Smooth muscle cell (in vitro differentiated cells): ENCODE data around the gene ATP8A1. TPM values are rescaled to one million over a fixed set of nuclear protein-coding genes. Genes with fewer than 3 reads are reported as not detected.

Experiments used
- DNase-seq: peaks from one replicate; lab custom pipeline; 2025; ENCODE audit not compliant: unreplicated experiment; lab: John Stamatoyannopoulos, UW
- H2AFZ ChIP-seq: fragments of 200-600 bp; sonication (generic); 2 replicates; pipeline ENCODE4 v1.6.0; 2016; ENCODE audit warnings: antibody characterized with exemption, low read depth, mild to moderate bottlenecking
- H3F3A ChIP-seq: fragments of 200-600 bp; sonication (generic); 2 replicates; pipeline ENCODE4 v1.6.0; 2017; ENCODE audit warnings: antibody characterized with exemption, low read depth
- H3K27ac ChIP-seq: fragments of 200-600 bp; sonication (generic); 2 replicates; pipeline ENCODE4 v1.5.1; 2016; ENCODE audit warnings: low read depth, mild to moderate bottlenecking
- H3K27me3 ChIP-seq: fragments of 200-600 bp; sonication (generic); 2 replicates; pipeline ENCODE4 v1.6.1; 2016; ENCODE audit warnings: low read depth, mild to moderate bottlenecking
- H3K36me3 ChIP-seq: fragments of 200-600 bp; sonication (generic); 2 replicates; pipeline ENCODE4 v1.5.1; 2016; ENCODE audit warnings: low read depth
- H3K4me1 ChIP-seq: fragments of 200-600 bp; sonication (generic); 2 replicates; pipeline ENCODE4 v1.5.1; 2016; ENCODE audit warnings: low read depth
- H3K4me2 ChIP-seq: fragments of 200-600 bp; sonication (generic); 2 replicates; pipeline ENCODE4 v1.6.0; 2016; ENCODE audit warnings: mild to moderate bottlenecking
- H3K4me3 ChIP-seq: fragments of 200-600 bp; sonication (generic); 2 replicates; pipeline ENCODE4 v1.5.1; 2016; ENCODE audit warnings: mild to moderate bottlenecking
- H3K79me2 ChIP-seq: fragments of 200-600 bp; sonication (generic); 2 replicates; pipeline ENCODE4 v1.6.0; 2016; ENCODE audit warnings: low read depth, mild to moderate bottlenecking
- H3K9ac ChIP-seq: fragments of 200-600 bp; sonication (generic); 2 replicates; pipeline ENCODE4 v1.6.0; 2016; ENCODE audit warnings: low read depth
- H3K9me3 ChIP-seq: fragments of 200-600 bp; sonication (generic); replicated peaks from 2 replicates; pipeline ENCODE4 v1.5.1; 2016; ENCODE audit warnings: low read depth
- H4K20me1 ChIP-seq: fragments of 200-600 bp; sonication (generic); 2 replicates; pipeline ENCODE4 v1.6.0; 2016; ENCODE audit warnings: low read depth
- WGBS: methylation state at CpG from one replicate; pipeline ENCODE4 v1.1.7; 2016; ENCODE audit warnings: low lambda C conversion rate; 5-methylcytosine and 5-hydroxymethylcytosine counted together
- polyA plus RNA-seq: library from polyadenylated mRNA; unstranded; fragments of >200 nt; fragmentation: Nextera tagmentation; extraction: Ambion mirVana; gene quantifications from 2 replicates; pipeline ENCODE4 v1.2.1, GENCODE V29; 2016
- total RNA-seq: library from RNA; depleted of rRNA; stranded (reverse); fragments of >200 nt; gene quantifications from 2 replicates; pipeline ENCODE4 v1.2.3, GENCODE V29; 2014
- TF ChIP-seq, protein P1 (sequence below): fragments of 200-600 bp; sonication (generic); IDR thresholded peaks from 2 replicates; pipeline ENCODE4 v1.5.1; 2017; ENCODE audit warnings: borderline replicate concordance, mild to moderate bottlenecking, antibody characterized with exemption; ENCODE audit not compliant: insufficient read depth, poor library complexity, severe bottlenecking

ATP8A1 gene
- total and polyA plus RNA-seq, 2 experiments from 2014 or later = 1.8 TPM; not detected in 1

DNA sequence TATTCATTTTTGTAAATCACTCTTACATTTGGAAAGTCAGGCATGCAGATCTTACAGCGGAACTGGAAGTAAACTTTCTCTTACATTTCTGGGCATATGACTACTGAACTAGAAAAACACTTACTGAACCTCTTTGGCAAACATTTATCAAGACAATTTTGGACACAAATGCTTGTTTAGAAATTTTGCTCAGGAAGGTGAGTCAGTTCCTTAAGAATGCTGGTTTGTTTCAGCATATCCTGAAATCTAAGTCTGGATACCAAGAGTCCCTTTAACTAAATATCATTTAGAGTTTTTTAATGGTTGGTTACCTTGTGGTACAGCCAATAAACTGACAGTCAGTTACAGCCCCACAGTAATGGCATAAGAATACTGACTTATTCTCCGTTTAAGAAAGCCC is 244.7 kb downstream of the ATP8A1 start:
- Histone ChIP-seq H3K4me3 (no peak overlapping the region), H3K4me1 (no peaks in the 10 kb centered on the region), H3K9ac (no peak overlapping the region), H3K36me3 (no peaks in the 10 kb centered on the region), H3K4me2 (peak overlapping the region; percentile 10), H2AFZ (no peak overlapping the region), H3K9me3 (no peaks in the 10 kb centered on the region), H4K20me1 (no peaks in the 10 kb centered on the region), H3K79me2 (no peaks in the 10 kb centered on the region), H3K27ac (no peak overlapping the region), H3F3A (no peaks in the 10 kb centered on the region), H3K27me3 (no peaks in the 10 kb centered on the region)
- DNase-seq = no peak
- WGBS = 65% methylated on average over 2 of the region's 2 CpGs
- TF ChIP-seq, protein P1, sequence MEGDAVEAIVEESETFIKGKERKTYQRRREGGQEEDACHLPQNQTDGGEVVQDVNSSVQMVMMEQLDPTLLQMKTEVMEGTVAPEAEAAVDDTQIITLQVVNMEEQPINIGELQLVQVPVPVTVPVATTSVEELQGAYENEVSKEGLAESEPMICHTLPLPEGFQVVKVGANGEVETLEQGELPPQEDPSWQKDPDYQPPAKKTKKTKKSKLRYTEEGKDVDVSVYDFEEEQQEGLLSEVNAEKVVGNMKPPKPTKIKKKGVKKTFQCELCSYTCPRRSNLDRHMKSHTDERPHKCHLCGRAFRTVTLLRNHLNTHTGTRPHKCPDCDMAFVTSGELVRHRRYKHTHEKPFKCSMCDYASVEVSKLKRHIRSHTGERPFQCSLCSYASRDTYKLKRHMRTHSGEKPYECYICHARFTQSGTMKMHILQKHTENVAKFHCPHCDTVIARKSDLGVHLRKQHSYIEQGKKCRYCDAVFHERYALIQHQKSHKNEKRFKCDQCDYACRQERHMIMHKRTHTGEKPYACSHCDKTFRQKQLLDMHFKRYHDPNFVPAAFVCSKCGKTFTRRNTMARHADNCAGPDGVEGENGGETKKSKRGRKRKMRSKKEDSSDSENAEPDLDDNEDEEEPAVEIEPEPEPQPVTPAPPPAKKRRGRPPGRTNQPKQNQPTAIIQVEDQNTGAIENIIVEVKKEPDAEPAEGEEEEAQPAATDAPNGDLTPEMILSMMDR = no peak

DNA sequence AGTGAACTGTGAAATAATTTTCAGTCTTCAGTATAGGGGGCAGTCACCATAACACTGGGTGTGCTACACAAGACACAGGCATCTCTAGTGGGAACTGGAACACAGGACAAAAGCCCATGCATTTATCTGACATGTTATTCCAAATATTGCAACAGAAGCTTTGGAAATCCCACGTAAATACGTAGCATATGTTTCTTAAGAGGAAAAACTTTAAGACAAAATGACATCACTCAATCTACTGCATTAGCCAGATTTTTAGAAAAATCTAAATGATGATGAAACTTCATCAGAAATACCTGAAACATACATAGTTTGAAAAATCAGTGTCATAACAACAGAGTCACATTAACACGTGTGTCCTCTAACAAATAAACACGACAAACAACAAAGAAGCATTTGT is 245.1 kb downstream of the ATP8A1 start:
- no peak overlapping the region for H2AFZ ChIP-seq
- no peaks in the 10 kb centered on the region for H3K79me2 ChIP-seq
- H3F3A ChIP-seq = no peaks in the 10 kb centered on the region
- H3K4me3 ChIP-seq = no peak overlapping the region
- WGBS = 75% methylated on average over 4 of the region's 4 CpGs
- H3K4me1 ChIP-seq = no peaks in the 10 kb centered on the region
- no peaks in the 10 kb centered on the region for H3K36me3 ChIP-seq
- H3K27ac ChIP-seq = no peak overlapping the region
- peak overlapping the region; percentile 10 for H3K4me2 ChIP-seq
- DNase-seq = no peak
- H3K9ac ChIP-seq = no peak overlapping the region
- H4K20me1 ChIP-seq = no peaks in the 10 kb centered on the region
- H3K27me3 ChIP-seq = no peaks in the 10 kb centered on the region
- TF ChIP-seq, protein P1 = no peak
- H3K9me3 ChIP-seq = no peaks in the 10 kb centered on the region

DNA sequence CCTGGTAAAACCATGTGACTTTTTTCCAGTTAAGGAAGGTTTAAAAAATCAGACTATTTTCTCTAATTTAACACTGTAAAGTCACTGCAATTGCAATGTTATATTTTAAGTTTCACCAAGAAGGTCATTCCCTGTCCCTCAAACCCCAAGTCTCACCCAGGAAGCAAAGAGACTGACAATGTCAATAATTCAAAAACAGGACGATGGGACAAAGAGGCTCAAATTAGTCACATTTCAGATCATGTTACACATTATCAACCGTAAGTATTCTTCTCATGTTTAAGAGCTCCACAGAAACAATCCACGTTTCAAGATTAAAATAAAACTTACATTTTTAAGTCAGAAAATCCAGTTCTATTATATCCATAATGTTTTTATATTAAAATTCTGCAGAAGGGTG is 246.5 kb downstream of the ATP8A1 start:
- TF ChIP-seq, protein P1 = no peak
- Histone ChIP-seq H3K36me3 (no peaks in the 10 kb centered on the region), H3K9ac (no peak overlapping the region), H3K27ac (no peak overlapping the region), H3K79me2 (no peaks in the 10 kb centered on the region), H3F3A (no peaks in the 10 kb centered on the region), H3K4me3 (no peak overlapping the region), H3K27me3 (no peaks in the 10 kb centered on the region), H3K9me3 (no peaks in the 10 kb centered on the region), H2AFZ (no peak overlapping the region), H3K4me2 (no peak overlapping the region), H4K20me1 (no peaks in the 10 kb centered on the region), H3K4me1 (no peaks in the 10 kb centered on the region)
- DNase-seq = no peak
- WGBS = 70% methylated on average over 3 of the region's 3 CpGs

DNA sequence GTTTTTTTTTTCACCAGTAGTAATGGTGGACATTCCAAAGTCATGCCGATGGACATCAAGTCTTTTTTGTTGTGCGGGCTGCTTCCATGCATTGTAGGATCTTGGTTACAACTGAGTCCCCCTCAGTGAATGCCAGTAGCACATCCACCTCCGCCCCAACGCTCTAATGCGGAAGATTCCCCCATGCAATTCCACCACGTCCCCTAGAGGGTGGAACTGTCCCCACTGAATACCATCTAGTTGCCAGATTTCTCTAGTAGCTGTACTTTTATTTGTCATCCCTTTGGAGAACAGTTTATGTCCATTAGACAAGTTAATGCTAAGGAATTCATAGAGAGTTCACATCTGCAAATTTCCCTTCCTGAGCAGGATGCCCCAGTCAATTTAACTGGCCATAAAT is 252.9 kb downstream of the ATP8A1 start:
- Histone ChIP-seq H3K9ac (no peak overlapping the region), H3K79me2 (no peaks in the 10 kb centered on the region), H3K4me3 (no peak overlapping the region), H4K20me1 (no peaks in the 10 kb centered on the region), H3F3A (no peaks in the 10 kb centered on the region), H3K4me1 (peaks cover 6% of the 10 kb centered on the region), H3K27ac (no peak overlapping the region), H3K9me3 (no peaks in the 10 kb centered on the region), H3K36me3 (no peaks in the 10 kb centered on the region), H2AFZ (no peak overlapping the region), H3K4me2 (no peak overlapping the region), H3K27me3 (peaks cover 43% of the 10 kb centered on the region)
- DNase-seq = no peak
- WGBS = 67% methylated on average over 6 of the region's 6 CpGs
- TF ChIP-seq, protein P1 = no peak
